GM10266 (cell line): ENCODE data around the gene PHOX2B.
"Not testable (repeated sequence)": the region's sequence is repeated elsewhere in the genome, so short reads cannot be mapped to it uniquely, and the experiment has no call there.

ENCODE experiments used
- DNase-seq: peaks from one replicate; pipeline ENCODE4 v3.0.0; 2012; ENCODE audit errors: extremely low spot score
- CTCF ChIP-seq: IDR thresholded peaks from 2 replicates; pipeline ENCODE4 v1.5.1; 2012; ENCODE audit warnings: mild to moderate bottlenecking, low read depth; ENCODE audit not compliant: control insufficient read depth, insufficient read depth; ENCODE audit errors: missing control alignments

The PHOX2B gene

GRCh38 chr4:41747230-41748055 lies 1.1 kb downstream of the PHOX2B start:
- no peak for DNase-seq
- TF ChIP-seq CTCF: no peak

DNA sequence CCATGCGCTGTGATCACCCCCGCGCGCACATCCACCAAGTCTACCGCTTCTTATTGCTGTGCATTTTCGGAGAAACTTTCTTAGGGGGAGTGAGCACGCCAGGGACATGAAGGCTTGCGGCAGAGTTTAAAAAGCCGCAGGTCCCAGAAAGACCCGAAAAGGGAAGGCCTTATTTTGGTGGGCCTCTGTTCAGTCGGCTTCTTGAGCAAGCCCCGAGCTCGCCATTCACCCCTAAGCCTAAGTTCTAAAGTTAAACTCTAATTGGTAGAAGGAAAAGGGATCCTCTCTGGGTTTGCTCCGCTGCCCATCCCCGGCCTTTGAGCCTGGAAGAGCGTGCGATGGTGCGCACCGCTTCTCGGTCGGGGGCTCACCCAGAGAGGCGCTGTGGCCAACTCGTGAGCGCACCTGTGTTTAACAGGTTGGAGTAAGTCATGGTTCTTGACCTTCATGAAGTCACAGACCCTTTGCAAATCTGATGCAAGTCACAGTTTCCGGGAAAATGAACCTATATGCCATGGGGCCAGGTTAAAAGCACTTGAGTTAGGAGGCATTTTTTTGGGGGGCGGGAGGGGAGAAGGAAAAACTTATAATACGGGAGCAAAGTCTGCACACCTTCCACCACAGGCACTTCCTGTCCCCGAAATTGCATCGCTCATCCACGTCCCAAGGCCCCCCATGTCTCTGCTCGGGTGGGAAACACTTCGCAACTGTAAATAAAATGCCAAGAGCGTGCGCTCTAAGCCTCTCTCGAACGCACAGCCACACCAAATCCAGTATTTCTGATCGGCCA lies 1.9 kb downstream of the PHOX2B start:
- no peak for DNase-seq
- no peak for TF ChIP-seq CTCF

DNA sequence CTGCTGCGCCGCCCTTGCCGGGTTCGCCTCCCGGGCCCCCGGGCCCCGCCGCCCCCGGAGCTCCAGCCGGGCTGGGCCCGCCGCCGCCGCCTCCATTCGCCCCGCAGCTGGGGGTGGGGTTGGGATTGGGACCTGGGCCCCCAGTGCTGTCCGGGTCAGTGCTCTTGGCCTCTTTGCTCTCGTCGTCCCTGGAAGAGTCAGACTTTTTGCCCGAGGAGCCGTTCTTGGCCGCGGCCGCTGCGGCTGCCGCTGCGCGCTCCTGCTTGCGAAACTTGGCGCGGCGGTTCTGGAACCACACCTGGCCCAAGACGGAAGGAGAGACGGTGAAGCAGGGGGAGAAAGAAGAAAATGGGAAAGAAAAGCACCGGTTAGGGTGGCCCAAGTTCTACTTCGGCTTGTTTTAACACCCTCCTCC lies 2.5 kb downstream of the PHOX2B start:
- DNase-seq: no peak
- no peak for TF ChIP-seq CTCF

DNA sequence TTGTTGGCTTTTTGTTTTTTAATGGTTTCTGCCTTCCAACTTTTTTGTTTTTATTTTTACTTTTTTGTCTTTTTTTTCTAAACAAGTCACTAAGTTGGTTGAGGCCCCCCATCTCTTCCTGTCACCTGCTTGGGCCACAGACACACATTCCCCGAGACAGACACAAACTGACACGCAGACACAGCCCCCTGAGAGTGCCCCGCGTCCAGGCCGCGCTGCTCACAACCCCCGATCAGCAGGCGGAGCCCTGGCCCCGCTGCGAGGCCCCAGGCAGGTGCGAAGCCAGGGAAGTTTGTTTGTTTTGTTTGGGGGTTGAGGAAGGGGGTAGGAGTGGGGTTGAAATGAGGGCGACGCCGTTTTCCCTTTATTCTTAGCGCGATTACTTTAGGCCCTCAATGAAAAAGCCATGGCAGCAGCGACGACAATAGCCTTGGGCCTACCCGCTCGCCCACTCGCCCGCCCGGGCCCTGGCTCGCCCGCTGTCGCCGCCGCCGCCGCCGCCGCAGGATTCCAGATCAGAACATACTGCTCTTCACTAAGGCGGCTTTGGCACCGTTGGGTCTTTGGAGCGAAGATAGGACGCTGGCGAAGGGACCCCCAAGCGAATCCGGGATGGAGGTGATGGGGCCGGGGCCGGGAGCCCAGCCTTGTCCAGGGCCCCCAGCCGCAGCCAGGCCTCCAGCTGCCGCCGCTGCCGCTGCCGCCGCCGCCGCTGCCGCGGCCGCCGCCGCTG lies 3.1 kb downstream of the PHOX2B start:
- TF ChIP-seq CTCF: no peak
- DNase-seq: no peak

DNA sequence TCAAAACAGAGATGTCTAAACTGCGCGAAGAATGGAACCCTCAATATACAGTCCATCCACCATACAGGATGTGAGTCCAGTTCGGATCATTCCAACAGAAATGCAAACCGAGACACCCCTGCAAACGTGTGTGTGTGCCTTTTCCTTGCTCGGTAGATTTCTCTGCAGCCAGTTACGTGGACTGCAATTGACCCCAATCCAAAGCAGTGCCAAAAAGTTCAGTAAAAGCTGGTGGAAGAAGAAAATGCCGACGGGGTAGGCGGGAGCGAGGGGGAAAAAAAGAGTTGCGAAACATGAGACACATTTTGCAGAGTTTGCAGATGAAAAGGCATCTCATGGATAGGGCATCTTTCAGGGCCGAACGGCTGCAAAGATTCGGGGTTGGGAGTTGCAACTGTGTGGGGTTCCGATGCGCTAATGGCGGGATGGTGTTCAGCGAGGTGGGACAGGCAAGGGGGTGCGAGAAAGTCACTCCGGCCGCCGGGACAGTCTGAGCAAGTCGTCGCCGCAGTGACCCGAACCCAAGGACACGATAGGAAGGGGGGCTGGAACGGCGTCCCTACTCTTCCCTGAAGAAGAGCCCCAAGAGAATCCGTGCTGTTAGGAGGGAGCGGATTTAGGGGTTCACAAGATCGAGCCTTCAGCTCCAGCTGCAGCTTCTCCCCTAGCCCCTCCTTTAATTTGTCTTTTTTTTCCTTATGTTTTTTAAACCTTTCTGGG lies 3.8 kb downstream of the PHOX2B start:
- TF ChIP-seq CTCF: no peak
- no peak for DNase-seq

GRCh38 chr4:41741354-41741753 lies 7.2 kb downstream of the PHOX2B start:
- TF ChIP-seq CTCF: no peak
- DNase-seq: no peak

GRCh38 chr4:41737491-41737890 lies 11.0 kb downstream of the PHOX2B start:
- DNase-seq: not testable (repeated sequence)
